Thyroid gland (tissue), 4 donors: ENCODE measurements around the gene SLC22A17. TPM values are rescaled to one million over a fixed set of nuclear protein-coding genes. Genes with fewer than 3 reads are reported as not detected.

Experiments
- DNase-seq, 2 donors: peaks; one replicate each; pipeline ENCODE4 v3.0.0-alpha.2; 2019
- H3K27ac ChIP-seq, 3 donors: fragments of 200-600 bp; sonication (generic); 1 replicate in 2 of 3; 2 replicates in 1 of 3; pipeline ENCODE4 v1.5.1; 2016 to 2019; ENCODE audit warnings: mild to moderate bottlenecking in 1 of 3, moderate library complexity in 1 of 3
- H3K27me3 ChIP-seq: fragments of 200-600 bp; sonication (generic); one replicate; pipeline ENCODE4 v1.5.1; 2019
- H3K36me3 ChIP-seq, 2 donors: fragments of 200-600 bp; sonication (generic); one replicate each; pipeline ENCODE4 v1.5.1; 2016 to 2019
- H3K4me1 ChIP-seq, 2 donors: fragments of 200-600 bp; sonication (generic); one replicate each; pipeline ENCODE4 v1.5.1; 2017 to 2019
- H3K4me3 ChIP-seq, 3 donors: fragments of 200-600 bp; sonication (generic); replicated peaks in 1 of 3; 1 replicate in 2 of 3; 2 replicates in 1 of 3; pipeline ENCODE4 v1.5.1; 2016; ENCODE audit warnings: mild to moderate bottlenecking in 1 of 3
- H3K9me3 ChIP-seq: fragments of 200-600 bp; sonication (generic); one replicate; pipeline ENCODE4 v1.5.1; 2017
- CTCF ChIP-seq, 6 experiments: fragments of 200-600 bp in 3 of 6; fragments of 450-650 bp in 3 of 6; sonication (generic) in 3 of 6; IDR thresholded peaks; one replicate each; pipeline ENCODE4 v1.5.1; 2016 to 2019; ENCODE audit warnings: antibody characterized with exemption in 6 of 6, mild to moderate bottlenecking in 2 of 6, inconsistent platforms in 1 of 6, moderate library complexity in 1 of 6
- POLR2A ChIP-seq, 2 donors: fragments of 450-650 bp; IDR thresholded peaks; one replicate each; pipeline ENCODE4 v1.6.1; 2017; ENCODE audit warnings: antibody characterized with exemption in 2 of 2, mild to moderate bottlenecking in 2 of 2, moderate library complexity in 1 of 2
- WGBS, 2 donors: methylation state at CpG; one replicate each; pipeline ENCODE4 v1.1.5; 2017; 5-methylcytosine and 5-hydroxymethylcytosine counted together
- intact Hi-C: fragments of 100-400 bp; cut with DNase I; formaldehyde crosslinking; loops from one replicate; pipeline ENCODE4 v1.15.1; 2023
- total RNA-seq, 4 donors: library from RNA; depleted of rRNA; stranded (reverse); fragments of >200 nt; gene quantifications; one replicate each; pipeline ENCODE4 v1.2.3, GENCODE V29; 2016

Gene SLC22A17
- total RNA-seq, 4 donors from 2014 or later, result 27.5 to 94.2 (median 53.7) TPM

DNA sequence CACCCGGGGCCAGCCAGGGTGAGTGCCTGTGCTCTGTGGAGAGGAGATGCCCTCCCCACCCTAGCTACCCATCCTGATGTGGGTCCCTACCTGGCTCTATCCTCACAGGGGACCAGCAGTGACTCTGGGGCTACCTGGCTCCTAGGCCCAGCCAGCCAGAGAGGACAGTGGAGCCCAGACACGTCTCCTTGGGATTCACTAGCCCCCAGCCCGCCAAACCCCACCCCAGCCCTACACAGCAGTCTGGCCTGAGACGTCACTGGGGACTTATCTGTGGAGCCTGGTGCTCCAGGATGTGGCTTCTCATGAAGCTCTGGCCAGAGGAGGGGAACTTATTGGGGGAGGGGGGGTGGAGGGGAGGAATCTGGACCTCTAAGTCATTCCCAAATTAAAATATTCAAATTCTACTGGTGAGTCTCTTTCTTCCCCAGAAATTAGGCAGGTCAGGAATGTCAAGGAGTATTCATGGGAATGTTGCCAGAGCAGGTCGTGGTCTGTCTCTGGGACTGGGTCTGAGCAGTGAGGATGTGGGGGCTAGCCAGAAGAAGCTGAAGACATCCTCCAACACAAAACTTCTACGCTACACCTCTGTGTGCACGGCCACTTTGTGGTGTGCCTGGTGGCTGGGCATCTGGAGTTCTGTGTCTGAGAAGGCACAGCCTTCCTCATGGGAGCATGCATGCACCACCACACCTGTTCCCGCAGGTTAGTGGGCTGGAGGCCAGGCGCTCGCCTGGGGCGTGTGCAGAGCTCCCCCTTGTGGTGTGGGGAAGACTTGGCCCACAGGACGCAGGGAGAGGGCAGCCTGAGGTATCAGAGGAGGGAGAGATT, 26.9 kb upstream of the SLC22A17 start:
- no peaks in the 10 kb centered on the region for H3K4me1 ChIP-seq
- no peaks in the 10 kb centered on the region for H3K27me3 ChIP-seq
- H3K27ac ChIP-seq, result no peak overlapping the region
- no peak overlapping the region for H3K4me3 ChIP-seq
- H3K36me3 ChIP-seq, result no peaks in the 10 kb centered on the region
- H3K9me3 ChIP-seq, result no peaks in the 10 kb centered on the region
- WGBS, 2 donors, result 30 to 34% methylated on average over 11 to 12 of the region's 12 CpGs
- TF ChIP-seq POLR2A (IDR thresholded peaks at IDR 0.05) (no peak), CTCF (IDR thresholded peaks at IDR 0.05) (peak; percentile 74 to 97 (median 90))
- peak; percentile 78 to 83 for DNase-seq
- intact Hi-C loops, result loop anchor here (2.0 to 10.0 kb wide), 3 partner anchors 53 to 265 kb away; partner anchors contain the start of gene CEBPE

GRCh38 chr14:23378612-23379220, 26.0 kb upstream of the SLC22A17 start:
- H3K27me3 ChIP-seq, result no peaks in the 10 kb centered on the region
- H3K4me3 ChIP-seq, result no peak overlapping the region
- DNase-seq, result no peak
- no peak for TF ChIP-seq CTCF (IDR thresholded peaks at IDR 0.05)
- no peak for TF ChIP-seq POLR2A (IDR thresholded peaks at IDR 0.05)
- 76 to 83% methylated on average over 9 to 11 of the region's 11 CpGs for WGBS, 2 donors
- intact Hi-C loops, result loop anchor here (5.0 kb wide), 1 partner anchor 116 kb away; no protein-coding TSS in a partner anchor
- no peak overlapping the region for H3K27ac ChIP-seq
- H3K9me3 ChIP-seq, result no peaks in the 10 kb centered on the region
- H3K4me1 ChIP-seq, result no peaks in the 10 kb centered on the region
- no peaks in the 10 kb centered on the region for H3K36me3 ChIP-seq

DNA sequence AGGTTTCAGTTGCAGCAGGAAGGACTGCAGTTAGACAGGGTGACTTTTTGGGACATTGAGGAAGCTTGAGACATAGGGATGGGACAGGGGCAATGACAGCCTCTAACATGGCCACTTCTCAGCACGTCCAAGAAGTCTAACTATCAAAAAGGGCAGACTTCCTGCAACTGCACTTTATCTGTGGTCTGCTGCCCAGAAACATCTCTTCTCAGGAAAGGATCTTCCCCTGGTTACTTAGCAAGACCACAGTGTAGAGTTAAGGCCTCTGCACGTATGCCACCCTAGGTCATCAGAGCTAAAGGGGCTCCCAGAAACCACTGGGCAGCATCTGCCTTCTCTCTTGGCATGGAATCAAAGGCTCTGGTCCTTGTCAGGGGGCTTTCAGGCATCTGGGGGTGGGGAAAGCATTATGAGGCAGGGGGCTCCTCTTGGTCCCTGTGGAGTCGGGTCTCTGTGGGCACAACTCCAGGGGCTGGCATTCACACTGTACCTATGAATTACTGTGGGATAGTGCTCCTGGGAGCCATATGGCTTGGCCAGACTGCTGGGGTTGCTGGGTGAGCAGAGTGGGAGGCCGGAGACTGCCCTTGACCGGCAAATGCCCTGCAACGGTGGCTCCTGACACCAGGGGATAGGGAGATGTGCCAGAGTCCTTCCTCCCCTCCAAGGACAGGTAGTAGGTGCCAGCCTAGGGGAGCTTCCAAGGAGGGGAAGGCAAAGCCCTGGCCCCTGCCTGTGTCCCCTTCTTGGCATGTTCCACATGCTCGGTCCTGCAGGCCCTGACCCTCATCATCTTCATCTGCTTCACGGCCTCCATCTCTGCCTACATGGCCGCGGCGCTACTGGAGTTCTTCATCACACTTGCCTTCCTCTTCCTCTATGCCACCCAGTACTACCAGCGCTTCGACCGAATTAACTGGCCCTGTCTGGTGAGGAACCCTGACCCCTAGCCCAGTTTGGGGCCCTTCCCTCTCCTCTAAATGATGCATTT, 25.2 kb upstream of the SLC22A17 start:
- no peak for DNase-seq
- WGBS, 2 donors, result 83 to 90% methylated on average over 14 of the region's 14 CpGs
- no peaks in the 10 kb centered on the region for H3K4me1 ChIP-seq
- TF ChIP-seq POLR2A (IDR thresholded peaks at IDR 0.05) (no peak), CTCF (IDR thresholded peaks at IDR 0.05) (no peak)
- H3K27ac ChIP-seq, result no peak overlapping the region
- no peaks in the 10 kb centered on the region for H3K36me3 ChIP-seq
- H3K27me3 ChIP-seq, result no peaks in the 10 kb centered on the region
- no peaks in the 10 kb centered on the region for H3K9me3 ChIP-seq
- no peak overlapping the region for H3K4me3 ChIP-seq
- intact Hi-C loops, result loop anchor here (5.0 kb wide), 1 partner anchor 116 kb away; no protein-coding TSS in a partner anchor

- WGBS, 2 donors, result 53 to 64% methylated on average over 11 of the region's 11 CpGs
- intact Hi-C loops, result loop anchor here (5.0 kb wide), 1 partner anchor 115 kb away; no protein-coding TSS in a partner anchor
- H3K27ac ChIP-seq, result no peak overlapping the region
- no peak overlapping the region for H3K4me3 ChIP-seq
- DNase-seq, result no peak
- H3K27me3 ChIP-seq, result no peaks in the 10 kb centered on the region
- TF ChIP-seq POLR2A (IDR thresholded peaks at IDR 0.05), result no peak
- no peak for TF ChIP-seq CTCF (IDR thresholded peaks at IDR 0.05)
- H3K9me3 ChIP-seq, result no peaks in the 10 kb centered on the region
- H3K4me1 ChIP-seq, result no peaks in the 10 kb centered on the region
- H3K36me3 ChIP-seq, result no peaks in the 10 kb centered on the region
Measured at GRCh38 chr14:23377198-23377550, 24.5 kb upstream of the SLC22A17 start.
